ENCODE results near the gene CDC14C.
"Not testable (repeated sequence)": the region's sequence is repeated elsewhere in the genome, so short reads cannot be mapped to it uniquely, and the experiment has no call there.

The CDC14C gene

GRCh38 chr7:48924433-48924832 lies at the start of gene CDC14C:
TSS of gene CDC14C (plus strand) at chr7:48924547. CDS start at chr7:48924673, 126 bp downstream.
- DNase-seq, result no peak

GRCh38 chr7:48875045-48875916 lies 49.1 kb upstream of the CDC14C start:
- DNase-seq, result no peak

GRCh38 chr7:48876087-48876486 lies 48.3 kb upstream of the CDC14C start:
- no peak for DNase-seq

- DNase-seq, result no peak
Measured at GRCh38 chr7:48880851-48881250, 43.5 kb upstream of the CDC14C start.

GRCh38 chr7:48887500-48887899 lies 36.8 kb upstream of the CDC14C start:
- DNase-seq, result no peak

GRCh38 chr7:48894574-48894973 lies 29.8 kb upstream of the CDC14C start:
- DNase-seq, result no peak

- no peak for DNase-seq
Measured at GRCh38 chr7:48899932-48900331, 24.4 kb upstream of the CDC14C start.

GRCh38 chr7:48901966-48902365 lies 22.4 kb upstream of the CDC14C start:
- DNase-seq, result no peak

GRCh38 chr7:48904975-48905374 lies 19.4 kb upstream of the CDC14C start:
- DNase-seq, result no peak

GRCh38 chr7:48905686-48906085 lies 18.7 kb upstream of the CDC14C start:
- not testable (repeated sequence) for DNase-seq

GRCh38 chr7:48909887-48910286 lies 14.5 kb upstream of the CDC14C start:
- not testable (repeated sequence) for DNase-seq

GRCh38 chr7:48931481-48931880 lies 7.1 kb downstream of the CDC14C start:
- DNase-seq, result no peak

- DNase-seq, result no peak
Measured at GRCh38 chr7:48932126-48932910, 8.0 kb downstream of the CDC14C start.

GRCh38 chr7:48933549-48934085 lies 9.3 kb downstream of the CDC14C start:
- no peak for DNase-seq

- DNase-seq, result no peak
Measured at GRCh38 chr7:48938539-48939295, 14.4 kb downstream of the CDC14C start.

- DNase-seq, result no peak
Measured at GRCh38 chr7:48943279-48943990, 19.1 kb downstream of the CDC14C start.

- DNase-seq, result no peak
Measured at GRCh38 chr7:48955916-48956315, 31.6 kb downstream of the CDC14C start.

GRCh38 chr7:48959676-48960075 lies 35.3 kb downstream of the CDC14C start:
- DNase-seq, result no peak

GRCh38 chr7:48962821-48963505 lies 38.6 kb downstream of the CDC14C start:
- no peak for DNase-seq

GRCh38 chr7:48964074-48964473 lies 39.7 kb downstream of the CDC14C start:
- DNase-seq, result no peak

GRCh38 chr7:48971173-48971572 lies 46.8 kb downstream of the CDC14C start:
- DNase-seq, result no peak

GRCh38 chr7:48976253-48976652 lies 51.9 kb downstream of the CDC14C start:
- DNase-seq, result no peak
